Tibial artery (tissue), 4 donors: ENCODE measurements around the gene AHCYL2.
A peak's percentile ranks its signal among the peaks of the same experiment; 100 is the strongest.

ENCODE experiments used
- DNase-seq, 2 donors: peaks; one replicate each; pipeline ENCODE4 v3.0.0-alpha.2; 2019
- H3K27ac ChIP-seq, 2 donors: fragments of 200-600 bp; sonication (generic) in 1 of 2; 1 replicate in 1 of 2; 2 replicates in 1 of 2; pipeline ENCODE4 v1.5.1; 2018 to 2019; ENCODE audit warnings: mild to moderate bottlenecking in 1 of 2
- H3K27me3 ChIP-seq, 2 donors: fragments of 200-600 bp; sonication (generic) in 1 of 2; one replicate each; pipeline versions ENCODE4 v1.5.1 to v1.6.0; 2016 to 2019
- H3K36me3 ChIP-seq, 3 donors: fragments of 200-600 bp; sonication (generic) in 2 of 3; one replicate each; pipeline ENCODE4 v1.5.1; 2016 to 2019; ENCODE audit warnings: mild to moderate bottlenecking in 2 of 3
- H3K4me1 ChIP-seq, 4 donors: fragments of 200-600 bp; sonication (generic) in 2 of 4; 1 replicate in 3 of 4; 2 replicates in 1 of 4; pipeline ENCODE4 v1.5.1; 2016 to 2019
- H3K4me3 ChIP-seq, 2 donors: fragments of 200-600 bp; sonication (generic) in 1 of 2; 1 replicate in 1 of 2; 2 replicates in 1 of 2; pipeline ENCODE4 v1.5.1; 2018 to 2019; ENCODE audit warnings: mild to moderate bottlenecking in 2 of 2
- H3K9me3 ChIP-seq, 3 donors: fragments of 200-600 bp; sonication (generic) in 1 of 3; one replicate each; pipeline ENCODE4 v1.5.1; 2016 to 2019
- CTCF ChIP-seq, 2 experiments: fragments of 200-600 bp in 1 of 2; fragments of 450-650 bp in 1 of 2; IDR thresholded peaks; one replicate each; pipeline ENCODE4 v1.5.1; 2017 to 2019; ENCODE audit warnings: antibody characterized with exemption in 2 of 2, mild to moderate bottlenecking in 1 of 2, moderate library complexity in 1 of 2
- intact Hi-C: fragments of 100-400 bp; cut with DNase I; formaldehyde crosslinking; loops from one replicate; pipeline ENCODE4 v1.15.0; 2023; ENCODE audit warnings: low total_unique reads

AHCYL2 gene

GRCh38 chr7:129371487-129371886 lies 146.7 kb downstream of the AHCYL2 start:
- Histone ChIP-seq H3K9me3 (no peaks in the 10 kb centered on the region), H3K27ac (no peak overlapping the region), H3K27me3 (no peaks in the 10 kb centered on the region), H3K4me3 (no peak overlapping the region), H3K36me3 (no peaks in the 10 kb centered on the region), H3K4me1 (peaks cover 0 to 10% (median 3%) of the 10 kb centered on the region in 4 donors)
- intact Hi-C loops, result no loop called here
- DNase-seq, result no peak
- no peak for TF ChIP-seq CTCF (IDR thresholded peaks at IDR 0.05)

GRCh38 chr7:129373651-129374428 lies 149.0 kb downstream of the AHCYL2 start:
- no peaks in the 10 kb centered on the region for H3K27me3 ChIP-seq
- DNase-seq, result no peak
- H3K4me3 ChIP-seq, result no peak overlapping the region
- no peak for TF ChIP-seq CTCF (IDR thresholded peaks at IDR 0.05)
- intact Hi-C loops, result no loop called here
- no peak overlapping the region for H3K27ac ChIP-seq
- no peaks in the 10 kb centered on the region for H3K4me1 ChIP-seq
- no peaks in the 10 kb centered on the region for H3K9me3 ChIP-seq
- H3K36me3 ChIP-seq, result no peaks in the 10 kb centered on the region

GRCh38 chr7:129375141-129375938 lies 150.5 kb downstream of the AHCYL2 start:
- H3K4me1 ChIP-seq, result no peaks in the 10 kb centered on the region
- no peak for DNase-seq
- no peak overlapping the region for H3K27ac ChIP-seq
- TF ChIP-seq CTCF (IDR thresholded peaks at IDR 0.05), result no peak
- peaks cover 0 to 4% (median 0%) of the 10 kb centered on the region in 3 donors for H3K36me3 ChIP-seq
- H3K9me3 ChIP-seq, result no peaks in the 10 kb centered on the region
- H3K27me3 ChIP-seq, result no peaks in the 10 kb centered on the region
- no peak overlapping the region for H3K4me3 ChIP-seq
- intact Hi-C loops, result no loop called here

GRCh38 chr7:129376076-129376777 lies 151.4 kb downstream of the AHCYL2 start:
- Histone ChIP-seq H3K36me3 (peaks cover 0 to 8% (median 0%) of the 10 kb centered on the region in 3 donors), H3K27ac (no peak overlapping the region), H3K9me3 (no peaks in the 10 kb centered on the region), H3K27me3 (no peaks in the 10 kb centered on the region), H3K4me3 (no peak overlapping the region), H3K4me1 (no peaks in the 10 kb centered on the region)
- TF ChIP-seq CTCF (IDR thresholded peaks at IDR 0.05), result peak; percentile 25 to 28
- peak in 1 of 2 donors; percentile 23 for DNase-seq
- intact Hi-C loops, result no loop called here

GRCh38 chr7:129376778-129377700 lies 152.2 kb downstream of the AHCYL2 start:
- H3K36me3 ChIP-seq, result peaks cover 0 to 8% (median 0%) of the 10 kb centered on the region in 3 donors
- intact Hi-C loops, result no loop called here

More at GRCh38 chr7:129376778-129377700, 152.2 kb downstream of the AHCYL2 start:
- no peak for TF ChIP-seq CTCF (IDR thresholded peaks at IDR 0.05)
- no peak overlapping the region for H3K27ac ChIP-seq
- H3K4me1 ChIP-seq, result no peaks in the 10 kb centered on the region
- H3K4me3 ChIP-seq, result no peak overlapping the region
- no peaks in the 10 kb centered on the region for H3K9me3 ChIP-seq
- no peaks in the 10 kb centered on the region for H3K27me3 ChIP-seq
- no peak for DNase-seq
